ENCODE data around the gene NDE1. TPM values are rescaled to one million over a fixed set of nuclear protein-coding genes. Genes with fewer than 3 reads are reported as not detected.

The NDE1 gene
- total RNA-seq, 1 donor from 2014 or later = 12.4 TPM

GRCh38 chr16:15705064-15705565 lies 55.1 kb downstream of the NDE1 start:
- no peak for DNase-seq
- no peak for TF ChIP-seq CTCF (IDR thresholded peaks at IDR 0.05; ENCODE audit: partially characterized antibody, unreplicated experiment)
- H3K4me3 Mint-ChIP-seq (ENCODE audit: unreplicated experiment) = no peak overlapping the region
- H3K9me3 Mint-ChIP-seq (ENCODE audit: unreplicated experiment) = no peaks in the 10 kb centered on the region
- no peaks in the 10 kb centered on the region for H3K36me3 Mint-ChIP-seq (ENCODE audit: unreplicated experiment)
- peaks cover 2% of the 10 kb centered on the region for H3K27me3 Mint-ChIP-seq (ENCODE audit: unreplicated experiment)
- H3K4me1 Mint-ChIP-seq (ENCODE audit: low read depth, unreplicated experiment) = no peaks in the 10 kb centered on the region
- no peak overlapping the region for H3K27ac Mint-ChIP-seq (ENCODE audit: unreplicated experiment)

DNA sequence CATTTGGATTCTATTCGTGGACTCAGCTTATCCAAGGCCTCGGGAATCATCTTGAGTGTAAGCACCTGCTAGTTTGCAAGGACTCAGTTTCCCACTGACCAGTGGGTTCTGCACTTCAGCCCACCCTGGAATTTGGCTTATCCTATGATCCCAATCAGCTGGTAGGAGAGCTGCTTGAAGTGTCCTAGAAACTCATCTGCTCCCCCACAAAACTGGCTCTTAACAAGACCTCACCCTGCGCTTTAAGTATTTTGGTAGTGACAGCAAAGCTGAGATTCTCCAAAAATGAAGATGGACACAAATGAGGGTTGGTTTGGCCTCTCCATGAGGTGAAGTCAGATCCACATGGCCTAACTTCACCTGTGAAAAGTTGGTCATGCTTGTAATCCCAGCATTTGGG lies 57.3 kb downstream of the NDE1 start:
- no peaks in the 10 kb centered on the region for H3K36me3 Mint-ChIP-seq (ENCODE audit: unreplicated experiment)
- no peaks in the 10 kb centered on the region for H3K9me3 Mint-ChIP-seq (ENCODE audit: unreplicated experiment)
- no peak overlapping the region for H3K4me3 Mint-ChIP-seq (ENCODE audit: unreplicated experiment)
- no peak overlapping the region for H3K27ac Mint-ChIP-seq (ENCODE audit: unreplicated experiment)
- TF ChIP-seq CTCF (IDR thresholded peaks at IDR 0.05; ENCODE audit: partially characterized antibody, unreplicated experiment) = no peak
- no peaks in the 10 kb centered on the region for H3K4me1 Mint-ChIP-seq (ENCODE audit: low read depth, unreplicated experiment)
- peaks cover 3% of the 10 kb centered on the region for H3K27me3 Mint-ChIP-seq (ENCODE audit: unreplicated experiment)
- no peak for DNase-seq

DNA sequence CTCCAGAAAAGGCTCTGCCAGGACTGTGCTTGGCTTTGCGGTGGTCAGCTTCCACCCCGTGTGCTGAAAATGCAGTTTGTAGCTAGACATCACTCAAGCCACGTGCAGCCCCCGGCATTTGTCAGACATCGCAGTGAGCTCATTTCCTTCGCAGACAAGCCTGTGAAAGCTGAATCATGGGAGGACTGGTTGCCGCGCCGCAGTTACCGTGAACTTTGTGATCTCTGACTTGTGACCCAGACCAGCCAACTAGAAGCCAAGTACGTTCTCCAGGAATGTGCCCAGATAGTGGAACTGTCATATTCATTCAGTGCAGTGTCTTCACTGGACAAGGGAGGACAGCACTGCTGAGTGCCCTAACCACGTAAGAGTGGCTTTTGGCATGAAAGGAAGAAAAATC lies 58.1 kb downstream of the NDE1 start:
- H3K27me3 Mint-ChIP-seq (ENCODE audit: unreplicated experiment) = peaks cover 3% of the 10 kb centered on the region
- H3K27ac Mint-ChIP-seq (ENCODE audit: unreplicated experiment) = no peak overlapping the region
- no peak for DNase-seq
- no peaks in the 10 kb centered on the region for H3K4me1 Mint-ChIP-seq (ENCODE audit: low read depth, unreplicated experiment)
- no peak overlapping the region for H3K4me3 Mint-ChIP-seq (ENCODE audit: unreplicated experiment)
- TF ChIP-seq CTCF (IDR thresholded peaks at IDR 0.05; ENCODE audit: partially characterized antibody, unreplicated experiment) = no peak
- H3K36me3 Mint-ChIP-seq (ENCODE audit: unreplicated experiment) = no peaks in the 10 kb centered on the region
- H3K9me3 Mint-ChIP-seq (ENCODE audit: unreplicated experiment) = no peaks in the 10 kb centered on the region

- Mint-ChIP-seq H3K36me3 (ENCODE audit: unreplicated experiment) (no peaks in the 10 kb centered on the region), H3K9me3 (ENCODE audit: unreplicated experiment) (no peaks in the 10 kb centered on the region), H3K27ac (ENCODE audit: unreplicated experiment) (no peak overlapping the region), H3K27me3 (ENCODE audit: unreplicated experiment) (peaks cover 3% of the 10 kb centered on the region), H3K4me1 (ENCODE audit: low read depth, unreplicated experiment) (no peaks in the 10 kb centered on the region), H3K4me3 (ENCODE audit: unreplicated experiment) (no peak overlapping the region)
- TF ChIP-seq CTCF (IDR thresholded peaks at IDR 0.05; ENCODE audit: partially characterized antibody, unreplicated experiment) = no peak
- DNase-seq = no peak
Measured at GRCh38 chr16:15708997-15709396, 59.0 kb downstream of the NDE1 start.

- Mint-ChIP-seq H3K27me3 (ENCODE audit: unreplicated experiment) (peaks cover 3% of the 10 kb centered on the region), H3K36me3 (ENCODE audit: unreplicated experiment) (no peaks in the 10 kb centered on the region), H3K27ac (ENCODE audit: unreplicated experiment) (no peak overlapping the region), H3K4me3 (ENCODE audit: unreplicated experiment) (no peak overlapping the region), H3K9me3 (ENCODE audit: unreplicated experiment) (no peaks in the 10 kb centered on the region), H3K4me1 (ENCODE audit: low read depth, unreplicated experiment) (no peaks in the 10 kb centered on the region)
- DNase-seq = no peak
- no peak for TF ChIP-seq CTCF (IDR thresholded peaks at IDR 0.05; ENCODE audit: partially characterized antibody, unreplicated experiment)
Measured at GRCh38 chr16:15714393-15715172, 64.5 kb downstream of the NDE1 start.
